Type B pancreatic cell (in vitro differentiated cells): ENCODE results near the gene GPRC5C. TPM values are rescaled to one million over a fixed set of nuclear protein-coding genes. Genes with fewer than 3 reads are reported as not detected.

Experiments used
- DNase-seq: peaks from one replicate; pipeline ENCODE4 v3.0.0; 2021; ENCODE audit warnings: mixed read lengths; ENCODE audit not compliant: unreplicated experiment; ENCODE audit errors: extremely low spot score
- H3K27ac Mint-ChIP-seq: 2 replicates; pipeline ENCODE4 v1.8.0; 2021; ENCODE audit warnings: mild to moderate bottlenecking, mixed read lengths
- H3K27me3 Mint-ChIP-seq: 2 replicates; pipeline ENCODE4 v1.8.0; 2021; ENCODE audit warnings: mixed read lengths
- H3K36me3 Mint-ChIP-seq: 2 replicates; pipeline ENCODE4 v1.8.0; 2021; ENCODE audit warnings: mixed read lengths
- H3K4me1 Mint-ChIP-seq: one replicate; pipeline ENCODE4 v1.8.0; 2021; ENCODE audit warnings: mixed read lengths; ENCODE audit not compliant: unreplicated experiment
- H3K4me3 Mint-ChIP-seq: 2 replicates; pipeline ENCODE4 v1.8.0; 2021; ENCODE audit warnings: mild to moderate bottlenecking, mixed read lengths
- H3K9me3 Mint-ChIP-seq: 2 replicates; pipeline ENCODE4 v1.8.0; 2021; ENCODE audit warnings: mixed read lengths
- CTCF ChIP-seq: fragments of 200-600 bp; sonication (generic); conservative IDR thresholded peaks from 2 replicates; pipeline ENCODE4 v1.5.0; 2021; ENCODE audit warnings: antibody characterized with exemption, mild to moderate bottlenecking
- long read RNA-seq: library from polyadenylated mRNA; unstranded; transcript quantifications from one replicate; pipeline ENCODE4 v2.0.0, GENCODE V29; 2020
- total RNA-seq: library from RNA; stranded (reverse); gene quantifications from 2 replicates; pipeline ENCODE4 v1.2.1, GENCODE V29; 2021; ENCODE audit warnings: low replicate concordance

The GPRC5C gene
- total RNA-seq = 52.0 and 64.3 TPM in 2 replicates
- long read RNA-seq, transcript GPRC5C-202 (4 exons, 2,988 nt) = major isoform, 19 of 29 reads
- long read RNA-seq, partial matches to known transcripts = 8 of 29 reads
- long read RNA-seq, other reads (novel, unspliced or antisense) = 2 of 29 reads

- Mint-ChIP-seq H3K4me1 (peaks cover 18% of the 10 kb centered on the region), H3K36me3 (no peaks in the 10 kb centered on the region), H3K9me3 (no peaks in the 10 kb centered on the region), H3K27me3 (peaks cover 33% of the 10 kb centered on the region), H3K4me3 (peak within 1 kb of the TSS; percentile 88), H3K27ac (peak within 1 kb of the TSS; percentile 85)
- no peak for DNase-seq
- TF ChIP-seq CTCF = no peak
These were observed at the start of gene GPRC5C for GRCh38 chr17:74431568-74432423. GPRC5C (plus strand) TSS chr17:74432088; CDS start chr17:74439777, 7,689 bp downstream.

- Mint-ChIP-seq H3K27me3 (no peaks in the 10 kb centered on the region), H3K4me3 (no peak overlapping the region), H3K9me3 (no peaks in the 10 kb centered on the region), H3K36me3 (no peaks in the 10 kb centered on the region), H3K27ac (no peak overlapping the region), H3K4me1 (peaks cover 16% of the 10 kb centered on the region)
- no peak for TF ChIP-seq CTCF
- no peak for DNase-seq
These were observed 48.7 kb upstream of the GPRC5C start for GRCh38 chr17:74383141-74383540.

GRCh38 chr17:74385201-74385600 is 46.7 kb upstream of the GPRC5C start:
- no peak overlapping the region for H3K4me3 Mint-ChIP-seq
- H3K9me3 Mint-ChIP-seq = no peaks in the 10 kb centered on the region
- no peaks in the 10 kb centered on the region for H3K27me3 Mint-ChIP-seq
- no peak overlapping the region for H3K27ac Mint-ChIP-seq
- peaks cover 13% of the 10 kb centered on the region for H3K4me1 Mint-ChIP-seq
- H3K36me3 Mint-ChIP-seq = no peaks in the 10 kb centered on the region
- no peak for DNase-seq
- no peak for TF ChIP-seq CTCF

GRCh38 chr17:74386386-74386785 is 45.5 kb upstream of the GPRC5C start:
- no peaks in the 10 kb centered on the region for H3K36me3 Mint-ChIP-seq
- H3K4me1 Mint-ChIP-seq = peaks cover 1% of the 10 kb centered on the region
- H3K27me3 Mint-ChIP-seq = no peaks in the 10 kb centered on the region
- no peak overlapping the region for H3K27ac Mint-ChIP-seq
- TF ChIP-seq CTCF = no peak
- DNase-seq = no peak
- no peaks in the 10 kb centered on the region for H3K9me3 Mint-ChIP-seq
- H3K4me3 Mint-ChIP-seq = no peak overlapping the region

GRCh38 chr17:74387365-74388218 is 44.3 kb upstream of the GPRC5C start:
- no peaks in the 10 kb centered on the region for H3K9me3 Mint-ChIP-seq
- H3K36me3 Mint-ChIP-seq = no peaks in the 10 kb centered on the region
- H3K27me3 Mint-ChIP-seq = no peaks in the 10 kb centered on the region
- H3K4me3 Mint-ChIP-seq = no peak overlapping the region
- TF ChIP-seq CTCF = peak; percentile 25
- H3K4me1 Mint-ChIP-seq = no peaks in the 10 kb centered on the region
- no peak overlapping the region for H3K27ac Mint-ChIP-seq
- DNase-seq = no peak
